ENCODE data around the gene NYAP2. TPM values are rescaled to one million over a fixed set of nuclear protein-coding genes. Genes with fewer than 3 reads are reported as not detected.

Gene NYAP2
- total RNA-seq, 4 donors from 2014 or later = 0.14 TPM; not detected in 3

- no peak for DNase-seq
- intact Hi-C loops (cut with DNase I; ENCODE audit: low total_unique reads) = no loop called here
- no peaks in the 10 kb centered on the region for H3K36me3 ChIP-seq
- H3K9me3 ChIP-seq = no peaks in the 10 kb centered on the region
- no peaks in the 10 kb centered on the region for H3K4me1 ChIP-seq
- no peak overlapping the region for H3K4me3 ChIP-seq
- H3K27ac ChIP-seq = no peak overlapping the region
- TF ChIP-seq, protein P1, sequence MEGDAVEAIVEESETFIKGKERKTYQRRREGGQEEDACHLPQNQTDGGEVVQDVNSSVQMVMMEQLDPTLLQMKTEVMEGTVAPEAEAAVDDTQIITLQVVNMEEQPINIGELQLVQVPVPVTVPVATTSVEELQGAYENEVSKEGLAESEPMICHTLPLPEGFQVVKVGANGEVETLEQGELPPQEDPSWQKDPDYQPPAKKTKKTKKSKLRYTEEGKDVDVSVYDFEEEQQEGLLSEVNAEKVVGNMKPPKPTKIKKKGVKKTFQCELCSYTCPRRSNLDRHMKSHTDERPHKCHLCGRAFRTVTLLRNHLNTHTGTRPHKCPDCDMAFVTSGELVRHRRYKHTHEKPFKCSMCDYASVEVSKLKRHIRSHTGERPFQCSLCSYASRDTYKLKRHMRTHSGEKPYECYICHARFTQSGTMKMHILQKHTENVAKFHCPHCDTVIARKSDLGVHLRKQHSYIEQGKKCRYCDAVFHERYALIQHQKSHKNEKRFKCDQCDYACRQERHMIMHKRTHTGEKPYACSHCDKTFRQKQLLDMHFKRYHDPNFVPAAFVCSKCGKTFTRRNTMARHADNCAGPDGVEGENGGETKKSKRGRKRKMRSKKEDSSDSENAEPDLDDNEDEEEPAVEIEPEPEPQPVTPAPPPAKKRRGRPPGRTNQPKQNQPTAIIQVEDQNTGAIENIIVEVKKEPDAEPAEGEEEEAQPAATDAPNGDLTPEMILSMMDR (IDR thresholded peaks at IDR 0.05) = no peak
- no peak for TF ChIP-seq POLR2A (IDR thresholded peaks at IDR 0.05)
- H3K27me3 ChIP-seq = no peaks in the 10 kb centered on the region
Observed at GRCh38 chr2:225454412-225454811, 54.9 kb downstream of the NYAP2 start.

DNA sequence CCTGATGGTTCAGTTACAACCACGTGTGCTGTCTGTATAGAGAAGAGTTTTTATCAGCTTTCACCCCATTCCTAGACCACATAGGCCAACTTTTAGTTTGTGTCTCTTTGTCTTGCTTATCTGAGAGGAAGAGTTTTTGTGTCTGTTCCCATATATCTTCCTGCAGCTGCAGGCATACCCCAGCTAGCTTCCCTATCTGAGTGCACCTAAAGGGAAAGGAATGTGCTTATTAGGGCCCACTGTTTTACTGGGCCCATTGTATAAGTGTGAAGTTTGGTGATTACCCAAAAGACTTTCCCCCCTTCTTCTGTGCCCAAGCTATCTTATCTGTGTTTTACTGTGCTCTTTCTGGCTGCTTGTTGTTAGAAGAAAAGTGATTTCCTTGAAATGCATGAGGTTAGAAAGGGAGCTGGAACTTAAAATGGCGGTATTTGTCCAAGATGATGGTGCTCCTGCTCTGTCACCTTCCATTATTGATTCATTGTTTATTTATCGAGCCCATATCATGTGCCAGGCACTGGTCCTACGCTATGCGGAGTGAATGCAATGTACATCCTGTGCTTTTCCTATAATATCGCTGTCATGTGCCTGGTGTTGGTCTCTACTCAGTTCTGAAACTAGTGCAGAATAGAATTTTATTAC is 57.2 kb downstream of the NYAP2 start:
- intact Hi-C loops (cut with DNase I; ENCODE audit: low total_unique reads) = no loop called here
- Histone ChIP-seq H3K4me3 (no peak overlapping the region), H3K4me1 (no peaks in the 10 kb centered on the region), H3K36me3 (no peaks in the 10 kb centered on the region), H3K27me3 (no peaks in the 10 kb centered on the region), H3K27ac (no peak overlapping the region), H3K9me3 (no peaks in the 10 kb centered on the region)
- no peak for DNase-seq
- TF ChIP-seq POLR2A (IDR thresholded peaks at IDR 0.05) = no peak
- TF ChIP-seq, protein P1 (IDR thresholded peaks at IDR 0.05) = no peak

DNA sequence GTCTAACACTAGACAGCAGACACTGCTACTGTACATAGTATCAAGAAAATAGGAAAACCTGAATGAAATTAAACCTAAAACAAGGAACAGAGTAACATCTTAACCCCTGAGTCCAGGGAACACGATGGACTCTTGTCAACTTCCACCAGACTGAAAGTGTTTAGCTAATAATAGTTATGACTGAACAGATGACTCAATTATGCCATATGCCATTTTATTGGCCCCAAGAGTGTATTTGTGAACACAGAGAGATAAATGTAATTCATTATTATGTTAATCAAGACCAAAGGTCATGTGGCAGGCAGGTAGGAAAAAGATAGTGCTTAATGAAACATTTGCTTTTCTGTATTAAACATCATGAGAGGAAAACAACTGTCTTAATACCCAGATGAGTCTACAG is 58.0 kb downstream of the NYAP2 start:
- no peaks in the 10 kb centered on the region for H3K36me3 ChIP-seq
- TF ChIP-seq, protein P1 (IDR thresholded peaks at IDR 0.05) = no peak
- no peak for TF ChIP-seq POLR2A (IDR thresholded peaks at IDR 0.05)
- H3K9me3 ChIP-seq = no peaks in the 10 kb centered on the region
- no peak for DNase-seq
- no peaks in the 10 kb centered on the region for H3K27me3 ChIP-seq
- H3K4me1 ChIP-seq = no peaks in the 10 kb centered on the region
- no peak overlapping the region for H3K4me3 ChIP-seq
- intact Hi-C loops (cut with DNase I; ENCODE audit: low total_unique reads) = no loop called here
- no peak overlapping the region for H3K27ac ChIP-seq

GRCh38 chr2:225458431-225459117 is 59.1 kb downstream of the NYAP2 start:
- Histone ChIP-seq H3K9me3 (no peaks in the 10 kb centered on the region), H3K4me3 (no peak overlapping the region), H3K27me3 (no peaks in the 10 kb centered on the region), H3K36me3 (no peaks in the 10 kb centered on the region), H3K4me1 (no peaks in the 10 kb centered on the region), H3K27ac (no peak overlapping the region)
- DNase-seq = no peak
- TF ChIP-seq POLR2A (IDR thresholded peaks at IDR 0.05) = no peak
- TF ChIP-seq, protein P1 (IDR thresholded peaks at IDR 0.05) = no peak
- intact Hi-C loops (cut with DNase I; ENCODE audit: low total_unique reads) = no loop called here

- Histone ChIP-seq H3K9me3 (no peaks in the 10 kb centered on the region), H3K4me1 (no peaks in the 10 kb centered on the region), H3K27ac (no peak overlapping the region), H3K27me3 (no peaks in the 10 kb centered on the region), H3K4me3 (no peak overlapping the region), H3K36me3 (no peaks in the 10 kb centered on the region)
- TF ChIP-seq, protein P1 (IDR thresholded peaks at IDR 0.05) = no peak
- no peak for TF ChIP-seq POLR2A (IDR thresholded peaks at IDR 0.05)
- no peak for DNase-seq
- intact Hi-C loops (cut with DNase I; ENCODE audit: low total_unique reads) = no loop called here
Observed at GRCh38 chr2:225462417-225462816, 62.9 kb downstream of the NYAP2 start.

Data from uterus (tissue), 4 donors.